ENCODE data around the gene AGAP1.
"Not testable (repeated sequence)": the region's sequence is repeated elsewhere in the genome, so short reads cannot be mapped to it uniquely, and the experiment has no call there.

AGAP1 gene

DNA sequence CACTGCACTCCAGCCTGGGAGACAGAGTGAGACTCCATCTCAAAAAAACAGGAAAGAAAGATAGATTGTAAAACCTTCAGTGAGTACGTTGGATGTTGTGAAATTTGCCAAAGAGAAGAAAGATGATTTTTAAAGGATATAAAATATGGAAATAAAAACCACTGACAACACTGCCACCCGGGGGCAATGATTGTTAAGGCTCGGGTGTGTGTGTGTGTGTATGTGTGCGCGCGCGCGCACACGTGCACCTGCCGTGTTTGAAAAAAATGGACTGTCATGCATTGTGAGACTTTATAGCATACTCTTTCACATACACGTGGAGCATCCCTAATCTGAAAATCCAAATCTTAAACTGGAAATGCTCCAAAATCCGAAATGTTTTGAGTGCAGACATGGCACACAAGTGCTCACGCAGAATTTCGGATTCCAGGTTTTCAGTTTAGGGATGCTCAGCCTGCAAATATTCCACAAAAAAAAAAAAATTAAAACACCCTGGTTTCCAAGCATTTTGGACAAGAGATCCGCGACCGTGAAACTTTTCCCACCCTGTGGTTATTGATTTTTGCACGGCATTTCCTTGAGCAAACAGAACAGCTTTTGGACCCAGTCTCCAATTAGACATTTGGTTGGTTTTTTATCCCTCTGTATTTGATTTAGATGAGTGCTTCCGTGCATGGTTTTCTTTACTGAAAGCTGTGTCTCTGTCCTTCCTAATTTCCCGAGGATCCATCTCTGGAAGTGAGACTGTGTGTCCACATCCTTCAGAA, 269.2 kb downstream of the AGAP1 start:
- H3K9me3 ChIP-seq (ENCODE audit: control insufficient read depth, low read length): no peaks in the 10 kb centered on the region
- H3K9ac ChIP-seq (ENCODE audit: low read length): no peak overlapping the region
- no peaks in the 10 kb centered on the region for H3K36me3 ChIP-seq (ENCODE audit: control insufficient read depth, insufficient read depth, low read length, severe bottlenecking)
- no peaks in the 10 kb centered on the region for H3K27me3 ChIP-seq (replicated peaks; ENCODE audit: control insufficient read depth, insufficient read depth, low read length)
- DNase-seq (ENCODE audit: low read depth): no peak
- H3K4me3 ChIP-seq (ENCODE audit: low read length): no peak overlapping the region
- peaks cover 15% of the 10 kb centered on the region for H3K4me1 ChIP-seq (ENCODE audit: control insufficient read depth, insufficient read depth, low read length)

DNA sequence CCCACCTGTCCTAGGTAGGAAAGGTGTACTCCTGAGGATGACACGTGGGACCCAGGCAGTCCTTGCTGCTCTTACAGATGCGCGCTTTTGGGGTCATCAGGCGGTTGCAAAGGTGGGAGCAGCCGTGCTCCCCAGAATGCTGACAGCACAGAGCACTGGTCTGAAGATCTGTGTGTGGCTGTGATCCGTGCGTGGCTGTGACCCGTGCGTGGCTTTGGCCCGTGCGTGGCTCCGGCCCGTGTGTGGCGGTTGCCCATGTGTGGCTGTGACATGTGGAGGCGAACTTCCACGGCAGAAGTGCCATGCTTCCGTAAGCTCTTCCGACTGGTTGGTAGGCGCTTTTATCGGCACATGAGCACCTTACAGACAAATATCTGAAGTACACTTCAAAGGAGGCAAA, 270.0 kb downstream of the AGAP1 start:
- H3K4me3 ChIP-seq (ENCODE audit: low read length): no peak overlapping the region
- peaks cover 15% of the 10 kb centered on the region for H3K4me1 ChIP-seq (ENCODE audit: control insufficient read depth, insufficient read depth, low read length)
- H3K9me3 ChIP-seq (ENCODE audit: control insufficient read depth, low read length): no peaks in the 10 kb centered on the region
- DNase-seq (ENCODE audit: low read depth): no peak
- H3K27me3 ChIP-seq (replicated peaks; ENCODE audit: control insufficient read depth, insufficient read depth, low read length): no peaks in the 10 kb centered on the region
- no peaks in the 10 kb centered on the region for H3K36me3 ChIP-seq (ENCODE audit: control insufficient read depth, insufficient read depth, low read length, severe bottlenecking)
- H3K9ac ChIP-seq (ENCODE audit: low read length): no peak overlapping the region

DNA sequence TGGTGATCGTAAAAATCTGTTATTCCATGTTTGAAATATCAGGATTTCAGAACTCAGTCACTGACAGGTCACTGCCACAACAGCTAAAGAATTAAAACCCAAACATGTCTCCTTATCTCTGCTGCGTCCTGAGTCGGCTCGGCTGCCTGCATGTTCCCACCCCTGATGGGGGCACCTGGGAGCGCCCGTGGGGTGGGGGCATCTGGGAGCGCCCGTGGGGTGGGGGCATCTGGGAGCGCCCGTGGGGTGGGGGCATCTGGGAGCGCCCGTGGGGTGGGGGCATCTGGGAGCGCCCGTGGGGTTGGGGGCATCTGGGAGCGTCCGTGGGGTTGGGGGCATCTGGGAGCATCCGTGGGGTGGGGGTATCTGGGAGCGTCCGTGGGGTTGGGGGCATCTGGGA, 270.6 kb downstream of the AGAP1 start:
- not testable (repeated sequence) for H3K36me3 ChIP-seq (ENCODE audit: control insufficient read depth, insufficient read depth, low read length, severe bottlenecking); H3K4me3 ChIP-seq (ENCODE audit: low read length); H3K9ac ChIP-seq (ENCODE audit: low read length); H3K9me3 ChIP-seq (ENCODE audit: control insufficient read depth, low read length); H3K27me3 ChIP-seq (replicated peaks; ENCODE audit: control insufficient read depth, insufficient read depth, low read length); DNase-seq (ENCODE audit: low read depth)
- H3K4me1 ChIP-seq (ENCODE audit: control insufficient read depth, insufficient read depth, low read length): peaks cover 15% of the 10 kb centered on the region

DNA sequence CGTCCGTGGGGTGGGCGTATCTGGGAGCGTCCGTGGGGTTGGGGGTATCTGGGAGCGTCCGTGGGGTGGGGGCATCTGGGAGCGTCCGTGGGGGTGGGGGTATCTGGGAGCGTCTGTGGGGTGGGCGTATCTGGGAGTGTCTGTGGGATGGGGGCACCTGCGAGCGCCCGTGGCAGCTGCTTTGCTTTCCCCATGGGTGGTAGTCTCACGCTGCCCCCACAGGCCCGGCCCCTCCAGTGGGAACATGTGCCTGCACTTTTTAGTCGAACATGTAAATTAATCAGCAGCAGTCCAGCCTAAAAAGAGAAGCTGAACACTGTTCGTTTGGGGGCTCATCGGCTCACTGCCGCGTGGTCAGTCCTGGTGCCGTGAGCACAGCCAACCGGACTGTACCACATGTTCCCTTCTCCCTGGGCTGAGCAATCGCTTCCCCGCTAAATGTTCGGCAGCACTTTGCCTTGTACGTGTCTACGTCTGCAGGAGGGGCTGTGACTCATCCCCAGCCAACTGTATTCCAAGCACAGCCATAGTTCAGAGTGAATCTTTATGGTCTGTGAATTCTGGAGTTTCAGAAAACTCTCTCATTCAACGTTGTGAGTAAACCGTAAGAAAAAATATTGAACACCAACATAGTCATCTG, 271.5 kb downstream of the AGAP1 start:
- Histone ChIP-seq H3K36me3 (ENCODE audit: control insufficient read depth, insufficient read depth, low read length, severe bottlenecking) (no peaks in the 10 kb centered on the region), H3K9me3 (ENCODE audit: control insufficient read depth, low read length) (no peaks in the 10 kb centered on the region), H3K9ac (ENCODE audit: low read length) (peak overlapping the region; percentile 60), H3K4me3 (ENCODE audit: low read length) (no peak overlapping the region), H3K4me1 (ENCODE audit: control insufficient read depth, insufficient read depth, low read length) (peaks cover 15% of the 10 kb centered on the region), H3K27me3 (replicated peaks; ENCODE audit: control insufficient read depth, insufficient read depth, low read length) (no peaks in the 10 kb centered on the region)
- no peak for DNase-seq (ENCODE audit: low read depth)

DNA sequence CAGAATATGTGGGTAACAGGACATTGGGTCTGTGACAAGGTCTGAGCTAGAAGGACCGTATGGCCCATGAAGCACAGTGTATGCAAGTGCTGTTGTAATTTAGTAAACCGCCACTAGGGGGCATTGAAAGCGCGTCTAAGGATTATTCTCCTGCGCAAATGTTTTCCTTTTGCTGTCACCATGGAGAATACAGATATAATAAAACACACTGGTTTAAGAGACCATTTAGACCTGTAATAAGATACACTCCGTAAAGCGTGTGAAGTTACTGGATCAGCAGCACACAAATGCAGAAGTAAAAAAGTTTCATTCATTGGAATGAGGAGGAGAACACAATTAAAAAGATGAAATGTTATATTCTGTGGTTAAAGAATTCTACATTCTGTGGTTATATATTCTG, 272.4 kb downstream of the AGAP1 start:
- Histone ChIP-seq H3K9me3 (ENCODE audit: control insufficient read depth, low read length) (no peaks in the 10 kb centered on the region), H3K27me3 (replicated peaks; ENCODE audit: control insufficient read depth, insufficient read depth, low read length) (no peaks in the 10 kb centered on the region), H3K36me3 (ENCODE audit: control insufficient read depth, insufficient read depth, low read length, severe bottlenecking) (no peaks in the 10 kb centered on the region), H3K4me1 (ENCODE audit: control insufficient read depth, insufficient read depth, low read length) (peaks cover 15% of the 10 kb centered on the region), H3K9ac (ENCODE audit: low read length) (peak overlapping the region; percentile 60), H3K4me3 (ENCODE audit: low read length) (no peak overlapping the region)
- DNase-seq (ENCODE audit: low read depth): peak; percentile 94

DNA sequence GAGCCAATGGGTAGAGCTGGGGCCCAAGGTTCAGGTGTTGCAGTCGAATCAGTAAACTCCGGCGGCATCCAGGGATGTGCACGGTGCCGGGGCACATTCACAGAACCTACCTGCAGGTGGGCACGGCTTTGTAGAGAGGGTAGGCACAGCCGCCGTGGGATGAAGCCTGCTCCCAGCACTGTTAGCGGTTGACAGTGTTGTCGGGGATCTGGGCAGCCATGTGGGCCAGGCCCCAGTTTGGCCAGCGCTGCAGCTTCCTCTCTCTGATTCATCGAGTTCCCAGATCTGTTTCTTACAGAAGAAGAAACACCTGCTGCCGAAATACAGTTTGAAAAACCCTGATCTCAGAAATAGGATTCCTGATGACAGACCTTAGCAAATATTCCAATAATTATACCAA, 274.8 kb downstream of the AGAP1 start:
- Histone ChIP-seq H3K36me3 (ENCODE audit: control insufficient read depth, insufficient read depth, low read length, severe bottlenecking) (peaks cover 4% of the 10 kb centered on the region), H3K9me3 (ENCODE audit: control insufficient read depth, low read length) (no peaks in the 10 kb centered on the region), H3K4me1 (ENCODE audit: control insufficient read depth, insufficient read depth, low read length) (peaks cover 15% of the 10 kb centered on the region), H3K9ac (ENCODE audit: low read length) (no peak overlapping the region), H3K4me3 (ENCODE audit: low read length) (no peak overlapping the region), H3K27me3 (replicated peaks; ENCODE audit: control insufficient read depth, insufficient read depth, low read length) (no peaks in the 10 kb centered on the region)
- no peak for DNase-seq (ENCODE audit: low read depth)

DNA sequence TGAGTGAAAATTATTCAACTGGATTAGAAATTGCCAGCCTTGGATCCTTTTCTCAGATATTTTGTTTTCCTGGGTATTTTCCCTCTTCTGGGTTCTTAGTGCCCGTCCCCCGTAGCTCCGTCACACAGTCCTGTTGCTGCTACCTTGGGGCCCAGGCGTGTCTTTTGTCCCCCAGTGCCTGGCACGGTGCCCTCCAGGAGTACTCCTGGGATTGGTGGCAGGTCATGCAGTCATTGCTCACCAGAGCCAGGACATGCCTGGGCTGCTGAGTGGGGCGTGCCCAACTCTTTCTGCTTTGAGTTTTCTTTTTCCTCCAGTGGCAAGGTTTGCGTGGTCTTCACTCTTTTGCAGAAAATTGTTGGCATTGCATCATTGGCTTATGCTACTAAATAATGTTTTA, 275.2 kb downstream of the AGAP1 start:
- Histone ChIP-seq H3K9me3 (ENCODE audit: control insufficient read depth, low read length) (no peaks in the 10 kb centered on the region), H3K27me3 (replicated peaks; ENCODE audit: control insufficient read depth, insufficient read depth, low read length) (no peaks in the 10 kb centered on the region), H3K36me3 (ENCODE audit: control insufficient read depth, insufficient read depth, low read length, severe bottlenecking) (peaks cover 4% of the 10 kb centered on the region), H3K4me3 (ENCODE audit: low read length) (no peak overlapping the region), H3K4me1 (ENCODE audit: control insufficient read depth, insufficient read depth, low read length) (peaks cover 15% of the 10 kb centered on the region), H3K9ac (ENCODE audit: low read length) (no peak overlapping the region)
- DNase-seq (ENCODE audit: low read depth): no peak

DNA sequence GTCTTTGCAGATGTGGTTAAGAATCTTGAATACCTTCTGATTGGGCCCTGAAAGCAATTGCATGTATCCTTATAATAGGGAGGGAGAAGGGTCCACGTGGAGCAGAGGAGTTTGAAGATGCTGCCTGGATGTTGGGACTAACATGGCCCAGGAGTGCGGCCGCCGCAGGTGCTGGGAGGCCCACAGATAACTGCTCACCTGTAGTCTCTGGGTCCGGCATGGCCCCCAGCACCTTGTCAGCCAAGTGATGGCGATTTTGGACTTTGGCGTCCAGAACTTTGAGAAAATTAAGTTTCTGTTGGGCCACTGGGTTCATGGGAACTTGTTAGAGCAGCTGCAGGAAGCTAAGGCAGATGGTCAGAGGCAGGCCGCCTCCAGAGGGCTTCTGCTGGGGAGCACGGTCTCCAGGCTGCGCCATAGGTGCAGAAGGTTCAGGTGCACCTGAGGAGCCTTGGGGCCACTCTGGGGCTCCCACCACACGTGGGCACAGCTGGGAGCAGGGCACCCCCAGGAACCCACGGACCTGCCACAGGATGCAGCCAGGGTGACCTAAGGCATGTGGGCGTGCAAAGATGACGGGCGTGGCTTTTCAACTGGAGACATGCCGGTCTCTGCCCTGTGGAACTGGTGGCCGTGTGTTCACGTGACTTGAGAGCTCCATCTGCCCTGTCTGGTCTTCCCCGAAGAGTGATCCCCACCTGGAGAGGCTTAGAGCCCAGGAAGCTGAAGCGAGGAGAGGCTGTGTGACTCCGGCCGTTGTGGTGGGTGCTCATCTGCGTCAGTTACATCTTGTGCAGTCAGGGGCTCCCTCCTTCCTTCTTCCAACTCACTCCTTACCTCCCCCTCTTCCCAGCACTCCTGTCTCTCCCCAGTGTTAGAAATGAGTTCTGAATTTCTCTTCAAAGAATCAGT, 277.3 kb downstream of the AGAP1 start:
- DNase-seq (ENCODE audit: low read depth): no peak

DNA sequence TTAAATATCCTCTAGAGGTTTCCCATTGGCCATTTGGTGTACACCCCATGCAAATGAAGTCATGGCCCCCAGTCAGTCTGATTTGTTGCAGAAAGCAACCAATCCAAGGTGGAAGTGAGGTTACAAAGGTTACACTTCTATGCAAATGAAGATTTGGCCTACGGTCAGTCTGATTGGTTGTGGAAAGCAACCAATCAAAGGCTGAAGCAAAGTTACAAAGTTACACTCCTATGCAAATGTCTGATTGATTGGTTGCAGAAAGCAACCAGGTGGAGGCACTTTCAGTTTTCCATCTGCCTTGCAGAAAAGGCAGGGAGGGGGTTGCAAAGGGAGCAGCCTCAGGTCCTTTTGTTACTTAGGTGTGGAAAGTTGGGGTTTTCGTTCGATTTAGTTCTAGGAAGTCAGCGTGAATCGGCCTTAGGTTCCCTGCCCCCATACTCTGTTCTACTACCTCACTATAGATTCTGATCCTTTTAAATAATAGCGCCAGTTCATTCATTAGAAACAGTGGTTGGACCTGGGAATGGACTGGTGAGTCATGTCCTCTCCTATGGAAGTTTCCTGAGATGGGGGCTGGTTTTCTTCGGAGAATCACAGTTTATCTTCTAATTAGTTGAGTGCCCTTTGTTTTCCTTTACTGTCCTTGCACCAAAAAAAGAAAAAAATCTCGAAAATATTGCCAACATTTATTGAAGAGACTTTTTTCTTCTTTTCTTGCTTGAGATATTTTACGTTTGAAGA, 279.5 kb downstream of the AGAP1 start:
- Histone ChIP-seq H3K27me3 (replicated peaks; ENCODE audit: control insufficient read depth, insufficient read depth, low read length) (no peaks in the 10 kb centered on the region), H3K4me3 (ENCODE audit: low read length) (no peak overlapping the region), H3K9me3 (ENCODE audit: control insufficient read depth, low read length) (no peaks in the 10 kb centered on the region), H3K9ac (ENCODE audit: low read length) (no peak overlapping the region), H3K4me1 (ENCODE audit: control insufficient read depth, insufficient read depth, low read length) (no peaks in the 10 kb centered on the region), H3K36me3 (ENCODE audit: control insufficient read depth, insufficient read depth, low read length, severe bottlenecking) (peaks cover 7% of the 10 kb centered on the region)
- DNase-seq (ENCODE audit: low read depth): no peak

More for the DNA sequence above, 277.3 kb downstream of the AGAP1 start:
- Histone ChIP-seq H3K9ac (ENCODE audit: low read length) (no peak overlapping the region), H3K4me1 (ENCODE audit: control insufficient read depth, insufficient read depth, low read length) (peaks cover 5% of the 10 kb centered on the region), H3K9me3 (ENCODE audit: control insufficient read depth, low read length) (no peaks in the 10 kb centered on the region), H3K4me3 (ENCODE audit: low read length) (no peak overlapping the region), H3K36me3 (ENCODE audit: control insufficient read depth, insufficient read depth, low read length, severe bottlenecking) (peaks cover 7% of the 10 kb centered on the region), H3K27me3 (replicated peaks; ENCODE audit: control insufficient read depth, insufficient read depth, low read length) (no peaks in the 10 kb centered on the region)

DNA sequence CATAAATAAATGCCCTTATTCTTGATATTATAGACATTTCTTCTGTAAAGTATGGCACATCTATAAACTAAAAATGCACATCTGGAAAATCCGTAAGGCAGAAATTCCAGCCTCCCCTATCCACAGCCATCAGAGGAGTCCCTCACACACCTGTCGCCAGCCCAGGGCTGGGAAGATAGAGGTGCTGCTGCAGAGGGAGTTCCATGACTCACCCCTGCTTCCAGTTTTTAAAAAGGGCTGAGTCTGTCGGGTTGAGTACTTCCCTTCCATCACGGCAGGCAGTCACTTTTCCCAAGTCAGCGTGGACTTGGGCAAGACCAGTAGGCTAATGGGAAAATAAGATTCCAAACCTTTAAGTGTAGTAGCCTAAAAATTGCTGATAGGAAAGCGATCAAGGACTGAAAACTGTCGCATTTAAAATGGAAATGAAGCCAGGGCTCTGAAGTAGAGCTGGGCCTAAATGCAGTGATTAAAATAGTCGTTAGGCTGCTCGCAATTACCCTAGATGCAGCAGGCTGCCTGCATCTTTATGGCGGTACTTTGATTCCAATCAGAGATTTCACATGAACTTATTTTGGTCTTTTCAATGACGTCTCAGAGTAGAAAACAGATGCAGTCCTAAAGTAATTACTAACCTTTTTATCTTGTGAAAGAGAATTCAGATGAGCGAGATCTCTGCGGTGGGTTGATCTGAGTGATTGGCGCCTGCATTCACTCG, 280.5 kb downstream of the AGAP1 start:
- no peak for DNase-seq (ENCODE audit: low read depth)
- no peaks in the 10 kb centered on the region for H3K4me1 ChIP-seq (ENCODE audit: control insufficient read depth, insufficient read depth, low read length)
- H3K9me3 ChIP-seq (ENCODE audit: control insufficient read depth, low read length): no peaks in the 10 kb centered on the region
- no peak overlapping the region for H3K4me3 ChIP-seq (ENCODE audit: low read length)
- H3K9ac ChIP-seq (ENCODE audit: low read length): no peak overlapping the region
- peaks cover 7% of the 10 kb centered on the region for H3K36me3 ChIP-seq (ENCODE audit: control insufficient read depth, insufficient read depth, low read length, severe bottlenecking)
- H3K27me3 ChIP-seq (replicated peaks; ENCODE audit: control insufficient read depth, insufficient read depth, low read length): no peaks in the 10 kb centered on the region
